ENCODE results near the gene TENT5C.

The TENT5C gene

GRCh38 chr1:117592155-117592554 is 13.7 kb upstream of the TENT5C start:
- no peak for DNase-seq (ENCODE audit: low read depth in 3 of 3)

- DNase-seq (ENCODE audit: low read depth in 3 of 3), result no peak
Observed at GRCh38 chr1:117594261-117594990, 11.4 kb upstream of the TENT5C start.

GRCh38 chr1:117596023-117596720 is 9.7 kb upstream of the TENT5C start:
- DNase-seq (ENCODE audit: low read depth in 3 of 3), result no peak

GRCh38 chr1:117598489-117598888 is 7.4 kb upstream of the TENT5C start:
- no peak for DNase-seq (ENCODE audit: low read depth in 3 of 3)

- DNase-seq (ENCODE audit: low read depth in 3 of 3), result no peak
Observed at GRCh38 chr1:117599286-117600221, 6.3 kb upstream of the TENT5C start.

- no peak for DNase-seq (ENCODE audit: low read depth in 3 of 3)
Observed at GRCh38 chr1:117600325-117600943, 5.4 kb upstream of the TENT5C start.

GRCh38 chr1:117600966-117601365 is 4.9 kb upstream of the TENT5C start:
- no peak for DNase-seq (ENCODE audit: low read depth in 3 of 3)

- no peak for DNase-seq (ENCODE audit: low read depth in 3 of 3)
Observed at GRCh38 chr1:117602862-117603261, 3.0 kb upstream of the TENT5C start.

- DNase-seq (ENCODE audit: low read depth in 3 of 3), result no peak
Observed at GRCh38 chr1:117605164-117605773, 579 bp upstream of the TENT5C start.

- peak; percentile 19 to 41 (median 29) for DNase-seq (ENCODE audit: low read depth in 3 of 3)
Observed at GRCh38 chr1:117606649-117607430, 992 bp downstream of the TENT5C start.

GRCh38 chr1:117607471-117607870 is 1.6 kb downstream of the TENT5C start:
- DNase-seq (ENCODE audit: low read depth in 3 of 3), result peak in 1 of 3 experiments; percentile 15

- no peak for DNase-seq (ENCODE audit: low read depth in 3 of 3)
Observed at GRCh38 chr1:117608115-117608615, 2.3 kb downstream of the TENT5C start.

GRCh38 chr1:117608758-117609157 is 2.9 kb downstream of the TENT5C start:
- no peak for DNase-seq (ENCODE audit: low read depth in 3 of 3)

GRCh38 chr1:117609471-117609911 is 3.6 kb downstream of the TENT5C start:
- no peak for DNase-seq (ENCODE audit: low read depth in 3 of 3)

- no peak for DNase-seq (ENCODE audit: low read depth in 3 of 3)
Observed at GRCh38 chr1:117610036-117610435, 4.2 kb downstream of the TENT5C start.

GRCh38 chr1:117611121-117611601 is 5.3 kb downstream of the TENT5C start:
- no peak for DNase-seq (ENCODE audit: low read depth in 3 of 3)

GRCh38 chr1:117611894-117612483 is 6.1 kb downstream of the TENT5C start:
- DNase-seq (ENCODE audit: low read depth in 3 of 3), result no peak

GRCh38 chr1:117612517-117613248 is 6.8 kb downstream of the TENT5C start:
- DNase-seq (ENCODE audit: low read depth in 3 of 3), result no peak

All from stimulated activated CD4-positive, alpha-beta T cell treated with anti-CD3 and anti-CD28 coated beads, TNF-alpha, amount 100 ng/mL, for 4 hours (primary cell).